Transverse colon (tissue), 4 donors: Measurements from ENCODE around the gene ITGAE.

ENCODE experiments used
- EP300 ChIP-seq: sonication (generic); formaldehyde crosslinking; IDR thresholded peaks from one replicate; pipeline ENCODE4 v1.6.1; 2017; ENCODE audit warnings: antibody characterized with exemption, low read depth
- POLR2A ChIP-seq: fragments of 450-650 bp; IDR thresholded peaks from one replicate; pipeline ENCODE4 v1.6.1; 2016; ENCODE audit warnings: antibody characterized with exemption, mild to moderate bottlenecking, moderate library complexity
- POLR2AphosphoS5 ChIP-seq, 3 donors: sonication (generic); formaldehyde crosslinking; IDR thresholded peaks; one replicate each; pipeline ENCODE4 v1.6.1; 2016; ENCODE audit warnings: antibody characterized with exemption in 3 of 3
- TF ChIP-seq, protein P1 (sequence below), 5 experiments: fragments of 200-600 bp in 3 of 5; fragments of 450-650 bp in 2 of 5; sonication (generic) in 3 of 5; IDR thresholded peaks; 1 replicate in 2 of 5; 2 replicates in 3 of 5; pipeline ENCODE4 v1.5.1; 2016 to 2017; ENCODE audit warnings: antibody characterized with exemption in 5 of 5, inconsistent platforms in 3 of 5, mild to moderate bottlenecking in 2 of 5, moderate library complexity in 1 of 5

- TF ChIP-seq, protein P1, sequence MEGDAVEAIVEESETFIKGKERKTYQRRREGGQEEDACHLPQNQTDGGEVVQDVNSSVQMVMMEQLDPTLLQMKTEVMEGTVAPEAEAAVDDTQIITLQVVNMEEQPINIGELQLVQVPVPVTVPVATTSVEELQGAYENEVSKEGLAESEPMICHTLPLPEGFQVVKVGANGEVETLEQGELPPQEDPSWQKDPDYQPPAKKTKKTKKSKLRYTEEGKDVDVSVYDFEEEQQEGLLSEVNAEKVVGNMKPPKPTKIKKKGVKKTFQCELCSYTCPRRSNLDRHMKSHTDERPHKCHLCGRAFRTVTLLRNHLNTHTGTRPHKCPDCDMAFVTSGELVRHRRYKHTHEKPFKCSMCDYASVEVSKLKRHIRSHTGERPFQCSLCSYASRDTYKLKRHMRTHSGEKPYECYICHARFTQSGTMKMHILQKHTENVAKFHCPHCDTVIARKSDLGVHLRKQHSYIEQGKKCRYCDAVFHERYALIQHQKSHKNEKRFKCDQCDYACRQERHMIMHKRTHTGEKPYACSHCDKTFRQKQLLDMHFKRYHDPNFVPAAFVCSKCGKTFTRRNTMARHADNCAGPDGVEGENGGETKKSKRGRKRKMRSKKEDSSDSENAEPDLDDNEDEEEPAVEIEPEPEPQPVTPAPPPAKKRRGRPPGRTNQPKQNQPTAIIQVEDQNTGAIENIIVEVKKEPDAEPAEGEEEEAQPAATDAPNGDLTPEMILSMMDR (IDR thresholded peaks at IDR 0.05): no peak
- TF ChIP-seq POLR2AphosphoS5 (IDR thresholded peaks at IDR 0.05) (no peak), POLR2A (no peak), EP300 (no peak)
Measured at GRCh38 chr17:3773511-3773910, 27.5 kb downstream of the ITGAE start.
